MM.1S (cell line): ENCODE measurements around the gene LIF.

Source experiments
- DNase-seq: peaks from one replicate; pipeline ENCODE4 v3.0.0-alpha.2; 2015
- H2AFZ ChIP-seq: fragments of 300-600 bp; sonication (generic); 2 replicates; pipeline ENCODE4 v1.6.0; 2016; ENCODE audit warnings: antibody characterized with exemption, low read length
- H3F3A ChIP-seq: fragments of 300-600 bp; sonication (generic); 2 replicates; pipeline ENCODE4 v1.6.1; 2016; ENCODE audit warnings: mild to moderate bottlenecking, antibody characterized with exemption, low read length, moderate library complexity, mixed read lengths; ENCODE audit not compliant: insufficient read depth
- H3K27ac ChIP-seq: fragments of 300-600 bp; sonication (generic); 2 replicates; pipeline ENCODE4 v1.5.1; 2016; ENCODE audit warnings: mild to moderate bottlenecking, low read length
- H3K27me3 ChIP-seq: fragments of 300-600 bp; sonication (generic); replicated peaks from 2 replicates; pipeline ENCODE4 v1.6.0; 2016; ENCODE audit warnings: low read length; ENCODE audit not compliant: insufficient read depth
- H3K36me3 ChIP-seq: fragments of 300-600 bp; sonication (generic); replicated peaks from 2 replicates; pipeline ENCODE4 v1.6.1; 2016; ENCODE audit warnings: mild to moderate bottlenecking, low read length, mixed read lengths; ENCODE audit not compliant: insufficient read depth
- H3K4me1 ChIP-seq: fragments of 300-600 bp; sonication (generic); 2 replicates; pipeline ENCODE4 v1.6.1; 2016; ENCODE audit warnings: low read length, mixed read lengths
- H3K4me2 ChIP-seq: fragments of 300-600 bp; sonication (generic); 2 replicates; pipeline ENCODE4 v1.6.0; 2016; ENCODE audit warnings: low read depth, low read length
- H3K4me3 ChIP-seq: fragments of 300-600 bp; sonication (generic); 2 replicates; pipeline ENCODE4 v1.5.1; 2016; ENCODE audit warnings: low read length, mixed read lengths
- H3K79me2 ChIP-seq: fragments of 300-600 bp; sonication (generic); 2 replicates; pipeline ENCODE4 v1.6.1; 2016; ENCODE audit warnings: mixed run types, low read length, mixed read lengths
- H3K9ac ChIP-seq: fragments of 300-600 bp; sonication (generic); 2 replicates; pipeline ENCODE4 v1.6.1; 2016; ENCODE audit warnings: low read length, mixed read lengths
- H3K9me2 ChIP-seq: fragments of 300-600 bp; sonication (generic); replicated peaks from 2 replicates; pipeline ENCODE4 v1.6.1; 2016; ENCODE audit warnings: mild to moderate bottlenecking, low read length, mixed read lengths; ENCODE audit not compliant: insufficient read depth
- H3K9me3 ChIP-seq: fragments of 300-600 bp; sonication (generic); replicated peaks from 2 replicates; pipeline ENCODE4 v1.6.1; 2016; ENCODE audit warnings: mild to moderate bottlenecking, low read length, mixed read lengths; ENCODE audit not compliant: insufficient read depth
- H4K20me1 ChIP-seq: fragments of 300-600 bp; sonication (generic); 2 replicates; pipeline ENCODE4 v1.6.1; 2016; ENCODE audit warnings: mild to moderate bottlenecking, low read length, moderate library complexity, mixed read lengths; ENCODE audit not compliant: insufficient read depth
- CTCF ChIP-seq: fragments of 300-600 bp; sonication (generic); IDR thresholded peaks from 2 replicates; pipeline ENCODE4 v1.5.1; 2016; ENCODE audit warnings: antibody characterized with exemption, low read length, mixed read lengths
- EZH2 ChIP-seq: fragments of 300-600 bp; sonication (generic); optimal IDR thresholded peaks from 2 replicates; pipeline ENCODE3; 2017; ENCODE audit warnings: low read depth, mild to moderate bottlenecking, antibody characterized with exemption, low read length, mixed read lengths
- EZH2phosphoT487 ChIP-seq: fragments of 300-600 bp; sonication (generic); IDR thresholded peaks from 2 replicates; pipeline ENCODE4 v1.6.1; 2018; ENCODE audit warnings: antibody characterized with exemption, low read length

The LIF gene

GRCh38 chr22:30268331-30268730 is 21.8 kb upstream of the LIF start:
- Histone ChIP-seq H3K27me3 (peaks cover 43% of the 10 kb centered on the region), H3K4me2 (no peak overlapping the region), H3K27ac (no peak overlapping the region), H4K20me1 (no peaks in the 10 kb centered on the region), H3F3A (no peaks in the 10 kb centered on the region), H3K9ac (no peak overlapping the region), H3K36me3 (no peaks in the 10 kb centered on the region), H3K79me2 (no peaks in the 10 kb centered on the region), H2AFZ (no peak overlapping the region), H3K4me3 (no peak overlapping the region), H3K9me2 (no peaks in the 10 kb centered on the region), H3K4me1 (peaks cover 1% of the 10 kb centered on the region), H3K9me3 (no peaks in the 10 kb centered on the region)
- DNase-seq: no peak
- no peak for TF ChIP-seq CTCF
- TF ChIP-seq EZH2: no peak
- no peak for TF ChIP-seq EZH2phosphoT487

- no peak overlapping the region for H3K9ac ChIP-seq
- peaks cover 5% of the 10 kb centered on the region for H3K4me1 ChIP-seq
- H3K9me2 ChIP-seq: no peaks in the 10 kb centered on the region
- TF ChIP-seq EZH2: no peak
- no peak for TF ChIP-seq EZH2phosphoT487
- TF ChIP-seq CTCF: no peak
- no peaks in the 10 kb centered on the region for H3K36me3 ChIP-seq
- no peak overlapping the region for H3K4me3 ChIP-seq
- no peaks in the 10 kb centered on the region for H3K79me2 ChIP-seq
- H2AFZ ChIP-seq: no peak overlapping the region
- H3K27ac ChIP-seq: no peak overlapping the region
- H3F3A ChIP-seq: no peaks in the 10 kb centered on the region
- H3K4me2 ChIP-seq: no peak overlapping the region
- H3K27me3 ChIP-seq: peaks cover 40% of the 10 kb centered on the region
- no peak for DNase-seq
- H3K9me3 ChIP-seq: no peaks in the 10 kb centered on the region
- H4K20me1 ChIP-seq: no peaks in the 10 kb centered on the region
These were observed 21.1 kb upstream of the LIF start for GRCh38 chr22:30267382-30268302.

- Histone ChIP-seq H3K79me2 (no peaks in the 10 kb centered on the region), H3K4me1 (peaks cover 5% of the 10 kb centered on the region), H3K9me3 (no peaks in the 10 kb centered on the region), H3K9me2 (no peaks in the 10 kb centered on the region), H3F3A (no peaks in the 10 kb centered on the region), H3K27me3 (peaks cover 45% of the 10 kb centered on the region), H3K9ac (no peak within 1 kb of the TSS), H3K27ac (no peak within 1 kb of the TSS), H3K36me3 (no peaks in the 10 kb centered on the region), H3K4me3 (no peak within 1 kb of the TSS), H4K20me1 (no peaks in the 10 kb centered on the region), H3K4me2 (no peak within 1 kb of the TSS), H2AFZ (no peak within 1 kb of the TSS)
- no peak for TF ChIP-seq EZH2
- TF ChIP-seq CTCF: no peak
- TF ChIP-seq EZH2phosphoT487: no peak
- no peak for DNase-seq
These were observed 20.2 kb upstream of the LIF start, which contains the start of gene OSM for GRCh38 chr22:30266445-30267381. TSS of gene OSM (minus strand) at chr22:30266851. CDS start at chr22:30266799, 52 bp downstream.
